Calu3 (cell line): Measurements from ENCODE around the gene RELCH. TPM values are rescaled to one million over a fixed set of nuclear protein-coding genes. Genes with fewer than 3 reads are reported as not detected.

Experiments used
- BruUV-seq: library from RNA; stranded (reverse); fragments of 400-500 nt; replicated peaks from 2 replicates; lab custom pipeline; 2021; lab: Mats Ljungman, UMichigan
- CTCF ChIA-PET: fragments of 300-600 bp; sonication (Branson Sonifier 250); formaldehyde crosslinking; loops from one replicate; lab custom pipeline; 2022; ENCODE audit warnings: antibody characterized with exemption; lab: Charles Lee
- DNase-seq: peaks from one replicate; pipeline ENCODE4 v3.0.0; 2022
- H3K27ac Mint-ChIP-seq: one replicate; pipeline ENCODE4 v1.8.0; 2022; ENCODE audit warnings: mixed read lengths; ENCODE audit not compliant: unreplicated experiment
- H3K27me3 Mint-ChIP-seq: one replicate; pipeline ENCODE4 v1.8.0; 2022; ENCODE audit warnings: mixed read lengths; ENCODE audit not compliant: unreplicated experiment
- H3K36me3 Mint-ChIP-seq: one replicate; pipeline ENCODE4 v1.8.0; 2022; ENCODE audit warnings: mild to moderate bottlenecking, moderate library complexity, mixed read lengths; ENCODE audit not compliant: insufficient read depth, unreplicated experiment
- H3K4me1 Mint-ChIP-seq: one replicate; pipeline ENCODE4 v1.8.0; 2022; ENCODE audit warnings: mild to moderate bottlenecking, low read depth, mixed read lengths; ENCODE audit not compliant: unreplicated experiment
- H3K4me3 Mint-ChIP-seq: one replicate; pipeline ENCODE4 v1.8.0; 2022; ENCODE audit warnings: mild to moderate bottlenecking, low read depth, moderate library complexity, mixed read lengths; ENCODE audit not compliant: unreplicated experiment
- H3K9me3 Mint-ChIP-seq: one replicate; pipeline ENCODE4 v1.8.0; 2022; ENCODE audit warnings: low read depth, mixed read lengths; ENCODE audit not compliant: unreplicated experiment
- intact Hi-C: fragments of 100-400 bp; cut with micrococcal nuclease; formaldehyde crosslinking; loops from one replicate; pipeline ENCODE4 v1.10.0; 2022; ENCODE audit not compliant: unreplicated experiment
- total RNA-seq: library from RNA; stranded (reverse); gene quantifications from 2 replicates; pipeline ENCODE4 v1.2.3, GENCODE V29; 2022
- TF ChIP-seq, protein P1 (sequence below): fragments of 200-600 bp; IDR thresholded peaks from one replicate; pipeline ENCODE4 v1.8.0; 2022; ENCODE audit warnings: antibody characterized with exemption; ENCODE audit not compliant: unreplicated experiment

The RELCH gene
- total RNA-seq, 1 experiment from 2014 or later: 54.5 TPM

DNA sequence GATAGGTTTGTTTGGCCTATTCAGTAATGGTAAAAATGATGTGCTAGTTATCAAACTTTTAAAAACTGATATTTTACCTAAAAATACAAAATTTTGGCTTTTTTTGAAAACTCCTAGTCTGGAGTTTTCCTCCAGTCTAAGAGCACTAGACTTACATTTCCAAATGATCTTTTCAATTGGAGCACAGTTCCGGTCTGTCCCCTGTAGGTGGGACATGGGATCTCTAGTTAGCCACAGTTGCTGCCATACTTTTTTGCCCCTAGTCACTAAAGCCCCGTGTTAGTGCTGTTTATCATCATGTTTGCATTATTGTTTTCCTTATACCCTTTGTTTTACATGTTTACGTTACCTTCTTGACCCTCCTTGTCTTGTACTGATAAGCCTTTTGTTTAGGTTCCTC lies 52.4 kb downstream of the RELCH start:
- no peaks in the 10 kb centered on the region for H3K27me3 Mint-ChIP-seq
- CTCF ChIA-PET: no interaction called here

DNA sequence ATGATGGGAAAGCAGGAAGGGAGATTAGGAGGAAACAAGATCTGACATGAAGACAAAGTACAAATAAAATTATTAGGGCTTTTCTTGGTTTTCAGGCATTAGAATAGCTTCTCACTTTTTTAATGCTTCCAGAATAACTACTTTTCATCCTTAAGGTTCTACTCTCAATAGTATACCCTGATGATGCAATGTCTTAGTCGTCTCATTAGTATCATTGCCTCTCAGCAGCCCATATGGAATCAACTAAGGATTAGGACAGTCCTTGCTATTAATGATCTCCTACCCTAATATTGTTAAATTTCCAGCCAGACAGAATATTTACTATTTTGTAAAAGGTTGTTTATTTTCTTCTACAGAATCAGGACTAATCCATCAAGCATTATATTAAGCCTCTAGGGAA lies 55.9 kb downstream of the RELCH start:
- no peaks in the 10 kb centered on the region for H3K27me3 Mint-ChIP-seq
- H3K36me3 Mint-ChIP-seq: peaks cover 6% of the 10 kb centered on the region
- no peak for DNase-seq
- H3K4me3 Mint-ChIP-seq: no peak overlapping the region
- CTCF ChIA-PET: no interaction called here
- no peaks in the 10 kb centered on the region for H3K4me1 Mint-ChIP-seq
- intact Hi-C loops: no loop called here
- no TSS peak for BruUV-seq
- H3K27ac Mint-ChIP-seq: no peak overlapping the region
- TF ChIP-seq, protein P1, sequence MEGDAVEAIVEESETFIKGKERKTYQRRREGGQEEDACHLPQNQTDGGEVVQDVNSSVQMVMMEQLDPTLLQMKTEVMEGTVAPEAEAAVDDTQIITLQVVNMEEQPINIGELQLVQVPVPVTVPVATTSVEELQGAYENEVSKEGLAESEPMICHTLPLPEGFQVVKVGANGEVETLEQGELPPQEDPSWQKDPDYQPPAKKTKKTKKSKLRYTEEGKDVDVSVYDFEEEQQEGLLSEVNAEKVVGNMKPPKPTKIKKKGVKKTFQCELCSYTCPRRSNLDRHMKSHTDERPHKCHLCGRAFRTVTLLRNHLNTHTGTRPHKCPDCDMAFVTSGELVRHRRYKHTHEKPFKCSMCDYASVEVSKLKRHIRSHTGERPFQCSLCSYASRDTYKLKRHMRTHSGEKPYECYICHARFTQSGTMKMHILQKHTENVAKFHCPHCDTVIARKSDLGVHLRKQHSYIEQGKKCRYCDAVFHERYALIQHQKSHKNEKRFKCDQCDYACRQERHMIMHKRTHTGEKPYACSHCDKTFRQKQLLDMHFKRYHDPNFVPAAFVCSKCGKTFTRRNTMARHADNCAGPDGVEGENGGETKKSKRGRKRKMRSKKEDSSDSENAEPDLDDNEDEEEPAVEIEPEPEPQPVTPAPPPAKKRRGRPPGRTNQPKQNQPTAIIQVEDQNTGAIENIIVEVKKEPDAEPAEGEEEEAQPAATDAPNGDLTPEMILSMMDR: no peak
- H3K9me3 Mint-ChIP-seq: no peaks in the 10 kb centered on the region

More for the DNA sequence above, 52.4 kb downstream of the RELCH start:
- peaks cover 9% of the 10 kb centered on the region for H3K4me1 Mint-ChIP-seq
- intact Hi-C loops: no loop called here
- TF ChIP-seq, protein P1: no peak
- H3K36me3 Mint-ChIP-seq: no peaks in the 10 kb centered on the region
- DNase-seq: no peak
- no peaks in the 10 kb centered on the region for H3K9me3 Mint-ChIP-seq
- no TSS peak for BruUV-seq
- H3K27ac Mint-ChIP-seq: no peak overlapping the region
- no peak overlapping the region for H3K4me3 Mint-ChIP-seq

DNA sequence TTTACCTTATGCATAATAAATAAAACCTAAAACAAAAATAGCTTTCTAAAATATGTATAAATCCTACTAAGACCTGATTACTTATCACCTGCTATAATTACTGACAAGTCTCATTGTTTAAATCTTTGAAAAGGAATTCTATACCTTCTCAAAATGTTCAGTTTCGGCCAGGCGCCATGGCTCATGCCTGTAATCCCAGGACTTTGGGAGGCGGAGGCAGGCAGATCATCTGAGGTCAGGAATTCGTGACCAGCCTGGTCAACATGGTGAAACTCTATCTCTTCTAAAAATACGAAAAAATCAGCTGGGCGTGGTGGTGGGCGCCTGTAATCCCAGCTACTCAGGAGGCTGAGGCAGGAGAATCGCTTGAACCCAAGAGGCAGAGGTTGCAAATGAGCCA lies 58.1 kb downstream of the RELCH start:
- Mint-ChIP-seq H3K9me3 (no peaks in the 10 kb centered on the region), H3K4me1 (peaks cover 2% of the 10 kb centered on the region), H3K36me3 (peaks cover 6% of the 10 kb centered on the region), H3K27me3 (no peaks in the 10 kb centered on the region), H3K4me3 (no peak overlapping the region), H3K27ac (no peak overlapping the region)
- intact Hi-C loops: no loop called here
- CTCF ChIA-PET: no interaction called here
- BruUV-seq: no TSS peak
- TF ChIP-seq, protein P1: no peak
- DNase-seq: no peak

DNA sequence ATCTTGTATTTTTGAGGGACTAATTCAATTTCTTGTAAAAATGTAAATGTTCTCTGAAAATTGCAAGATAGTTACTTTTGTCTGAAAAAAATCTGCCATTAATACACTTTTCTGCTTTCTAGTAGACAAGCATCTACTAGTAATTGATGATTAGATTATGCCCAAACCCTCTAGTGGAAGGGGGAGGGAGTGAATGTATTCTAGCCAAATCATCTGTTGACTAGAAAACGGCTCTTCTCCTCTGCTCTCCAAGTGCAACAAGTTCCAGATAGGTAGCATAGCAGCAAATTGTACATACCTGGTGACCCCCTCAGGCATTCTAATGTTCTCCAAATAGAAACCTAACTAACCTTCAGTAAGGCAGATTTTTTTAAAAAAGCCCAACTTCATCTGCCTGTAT lies 58.6 kb downstream of the RELCH start:
- Mint-ChIP-seq H3K4me1 (peaks cover 8% of the 10 kb centered on the region), H3K27ac (no peak overlapping the region), H3K4me3 (no peak overlapping the region), H3K9me3 (no peaks in the 10 kb centered on the region), H3K27me3 (no peaks in the 10 kb centered on the region), H3K36me3 (peaks cover 6% of the 10 kb centered on the region)
- TF ChIP-seq, protein P1: no peak
- intact Hi-C loops: no loop called here
- CTCF ChIA-PET: interaction anchor here (0.6 kb wide), 1 partner anchor 59 kb away, joined by 3 read pairs; the partner anchor contains the start of genes PIGN and RELCH
- no peak for DNase-seq
- BruUV-seq: no TSS peak
